H1 (cell line): ENCODE data around the gene GCNA. TPM values are rescaled to one million over a fixed set of nuclear protein-coding genes. Genes with fewer than 3 reads are reported as not detected.

Experiments
- CTCF ChIA-PET: fragments of 300-600 bp; sonication (Branson Sonifier 250); formaldehyde crosslinking; loops from one replicate; lab custom pipeline; 2021; ENCODE audit not compliant: partially characterized antibody; lab: Charles Lee
- POLR2A ChIA-PET: fragments of 300-600 bp; sonication (Branson Sonifier 250); formaldehyde crosslinking; loops from one replicate; lab custom pipeline; 2021; ENCODE audit warnings: inconsistent platforms; ENCODE audit not compliant: partially characterized antibody; lab: Charles Lee
- DNase-seq, 2 experiments: peaks; one replicate each; pipeline versions ENCODE4 v3.0.0 to v3.0.0-alpha.2; 2010 to 2022; ENCODE audit warnings: low spot score in 2 of 2, low read depth in 1 of 2, mixed read lengths in 1 of 2
- FAIRE-seq: peaks from 2 replicates; lab custom pipeline; 2011; peaks lifted over from hg19 to GRCh38; lab: Jason Lieb, UNC
- H2AFZ ChIP-seq: 2 replicates; pipeline ENCODE4 v1.8.1; 2012; ENCODE audit warnings: low read length, inconsistent platforms
- H2AK5ac ChIP-seq: 2 replicates; pipeline ENCODE4 v1.6.1; 2013; ENCODE audit warnings: low read depth, low read length
- H2BK120ac ChIP-seq: replicated peaks from 2 replicates; pipeline ENCODE3; 2013; ENCODE audit warnings: low read depth, low read length, inconsistent platforms
- H2BK12ac ChIP-seq: 2 replicates; pipeline ENCODE4 v1.6.1; 2013; ENCODE audit warnings: low read depth, low read length
- H2BK15ac ChIP-seq: 2 replicates; pipeline ENCODE4 v1.6.1; 2013; ENCODE audit warnings: low read length
- H2BK20ac ChIP-seq: 2 replicates; pipeline ENCODE4 v1.6.1; 2013; ENCODE audit warnings: low read length
- H2BK5ac ChIP-seq: 2 replicates; pipeline ENCODE4 v1.6.1; 2013; ENCODE audit warnings: low read depth, low read length
- H3K14ac ChIP-seq: 2 replicates; pipeline ENCODE4 v1.6.1; 2013; ENCODE audit warnings: inconsistent platforms; ENCODE audit not compliant: insufficient read length
- H3K18ac ChIP-seq: 2 replicates; pipeline ENCODE4 v1.6.1; 2013; ENCODE audit warnings: low read length; ENCODE audit errors: extremely low read depth
- H3K23ac ChIP-seq: 2 replicates; pipeline ENCODE4 v1.6.1; 2013; ENCODE audit warnings: inconsistent platforms; ENCODE audit not compliant: insufficient read length
- H3K23me2 ChIP-seq: 2 replicates; pipeline ENCODE4 v1.6.1; 2013; ENCODE audit warnings: low read depth, low read length
- H3K27ac ChIP-seq: 2 replicates; pipeline ENCODE4 v1.6.1; 2011; ENCODE audit warnings: low read depth, low read length, inconsistent platforms
- H3K27me3 ChIP-seq, 4 experiments: replicated peaks in 1 of 4; 1 replicate in 1 of 4; 2 replicates in 3 of 4; pipeline versions ENCODE4 v1.6.1 to v1.8.1; 2011 to 2013; ENCODE audit warnings: low read length in 3 of 4, mild to moderate bottlenecking in 3 of 4, inconsistent platforms in 2 of 4, mixed read lengths in 2 of 4, moderate library complexity in 1 of 4; ENCODE audit not compliant: control insufficient read depth in 3 of 4, insufficient read depth in 3 of 4; ENCODE audit errors: extremely low read depth in 1 of 4
- H3K36me3 ChIP-seq, 4 experiments: 2 replicates each; pipeline versions ENCODE4 v1.6.1 to v1.8.1; 2011 to 2013; ENCODE audit warnings: mild to moderate bottlenecking in 4 of 4, low read length in 3 of 4, moderate library complexity in 2 of 4, control low read depth in 1 of 4, inconsistent platforms in 1 of 4; ENCODE audit not compliant: insufficient read depth in 4 of 4, control insufficient read depth in 2 of 4
- H3K4ac ChIP-seq: replicated peaks from 2 replicates; pipeline ENCODE3; 2013; ENCODE audit warnings: low read length, low read depth, mixed read lengths, inconsistent platforms; ENCODE audit not compliant: insufficient read length
- H3K4me1 ChIP-seq, 4 experiments: replicated peaks in 1 of 4; 1 replicate in 1 of 4; 2 replicates in 3 of 4; pipeline versions ENCODE4 v1.6.1 to v1.8.1; 2011 to 2013; ENCODE audit warnings: low read length in 3 of 4, inconsistent platforms in 2 of 4, mixed read lengths in 1 of 4; ENCODE audit not compliant: insufficient read depth in 4 of 4, control insufficient read depth in 3 of 4
- H3K4me2 ChIP-seq, 2 experiments: 2 replicates each; pipeline versions ENCODE4 v1.6.1 to v1.8.1; 2011 to 2013; ENCODE audit warnings: low read depth in 2 of 2, low read length in 2 of 2, control low read depth in 1 of 2, inconsistent platforms in 1 of 2, mild to moderate bottlenecking in 1 of 2; ENCODE audit not compliant: insufficient read depth in 1 of 2
- H3K4me3 ChIP-seq, 4 experiments: fragments of 200-600, 300-600 bp in 1 of 4; sonication (generic), shearing (Covaris generic), sonication (Bioruptor Twin) in 1 of 4; 2 replicates each; pipeline versions ENCODE4 v1.5.1 to v1.8.1; 2011 to 2016; ENCODE audit warnings: low read length in 4 of 4, low read depth in 3 of 4, control low read depth in 2 of 4, inconsistent platforms in 2 of 4, mild to moderate bottlenecking in 2 of 4, mixed read lengths in 1 of 4, moderate library complexity in 1 of 4; ENCODE audit not compliant: insufficient read depth in 2 of 4; ENCODE audit errors: extremely low read depth in 1 of 4
- H3K56ac ChIP-seq: replicated peaks from 2 replicates; pipeline ENCODE3; 2013; ENCODE audit warnings: low read depth, mild to moderate bottlenecking, mixed read lengths, low read length, inconsistent platforms; ENCODE audit not compliant: insufficient read length
- H3K79me1 ChIP-seq: 2 replicates; pipeline ENCODE4 v1.6.1; 2013; ENCODE audit warnings: low read depth, low read length, control low read depth
- H3K79me2 ChIP-seq, 2 experiments: 2 replicates each; pipeline versions ENCODE4 v1.6.1 to v1.8.1; 2012 to 2013; ENCODE audit warnings: low read length in 2 of 2, mild to moderate bottlenecking in 2 of 2, inconsistent platforms in 1 of 2; ENCODE audit not compliant: insufficient read depth in 2 of 2, control insufficient read depth in 1 of 2
- H3K9ac ChIP-seq, 4 experiments: replicated peaks in 1 of 4; 1 replicate in 1 of 4; 2 replicates in 3 of 4; pipeline versions ENCODE4 v1.6.1 to v1.8.1; 2011 to 2013; ENCODE audit warnings: low read depth in 3 of 4, low read length in 3 of 4, control low read depth in 2 of 4, mild to moderate bottlenecking in 2 of 4, moderate library complexity in 2 of 4, inconsistent platforms in 1 of 4; ENCODE audit errors: extremely low read depth in 1 of 4
- H3K9me3 ChIP-seq, 2 experiments: 2 replicates each; pipeline versions ENCODE4 v1.6.1 to v1.8.1; 2012 to 2013; ENCODE audit warnings: mild to moderate bottlenecking in 2 of 2, moderate library complexity in 2 of 2, control low read depth in 1 of 2, inconsistent platforms in 1 of 2, low read depth in 1 of 2, low read length in 1 of 2, mixed read lengths in 1 of 2; ENCODE audit not compliant: insufficient read depth in 2 of 2
- H4K20me1 ChIP-seq, 2 experiments: replicated peaks in 1 of 2; 2 replicates each; pipeline versions ENCODE3 to v1.8.1; 2011 to 2013; ENCODE audit warnings: inconsistent platforms in 2 of 2, low read length in 2 of 2, mild to moderate bottlenecking in 1 of 2; ENCODE audit not compliant: insufficient read depth in 2 of 2, control insufficient read depth in 1 of 2
- H4K5ac ChIP-seq: 2 replicates; pipeline ENCODE4 v1.6.1; 2013; ENCODE audit warnings: low read length, low read depth, mixed read lengths, inconsistent platforms; ENCODE audit not compliant: insufficient read length
- H4K8ac ChIP-seq: 2 replicates; pipeline ENCODE4 v1.8.0; 2013; ENCODE audit warnings: mild to moderate bottlenecking, moderate library complexity, low read length, inconsistent platforms; ENCODE audit not compliant: insufficient read depth; ENCODE audit errors: extremely low read depth
- H4K91ac ChIP-seq: replicated peaks from 2 replicates; pipeline ENCODE3; 2013; ENCODE audit warnings: low read length, mixed read lengths, inconsistent platforms; ENCODE audit not compliant: insufficient read length
- CTCF ChIP-seq, 3 experiments: IDR thresholded peaks; 1 replicate in 2 of 3; 2 replicates in 1 of 3; pipeline versions ENCODE4 v1.5.1 to v1.6.1; 2011; ENCODE audit warnings: low read length in 3 of 3, mild to moderate bottlenecking in 3 of 3, inconsistent platforms in 2 of 3, low read depth in 1 of 3, moderate library complexity in 1 of 3; ENCODE audit not compliant: insufficient read depth in 1 of 3; ENCODE audit errors: control extremely low read depth in 1 of 3
- RAD21 ChIP-seq, 2 experiments: IDR thresholded peaks in 1 of 2; conservative IDR thresholded peaks in 1 of 2; 2 replicates each; pipeline ENCODE4 v1.6.1; 2011; ENCODE audit warnings: low read depth in 2 of 2, low read length in 2 of 2, improper control_type of control experiment in 1 of 2, inconsistent platforms in 1 of 2, mild to moderate bottlenecking in 1 of 2, moderate library complexity in 1 of 2
- ZNF274 ChIP-seq: IDR thresholded peaks from 2 replicates; pipeline ENCODE4 v1.7.0; 2012; ENCODE audit warnings: low read length, borderline replicate concordance; ENCODE audit errors: extremely low read depth
- WGBS, 2 experiments: shearing (Covaris generic) in 1 of 2; methylation state at CpG; one replicate each; pipeline versions ENCODE4 v1.1.6 to v1.1.7; 2013 to 2015; ENCODE audit warnings: low lambda C conversion rate in 2 of 2, mixed read lengths in 2 of 2, inconsistent platforms in 1 of 2, low coverage in 1 of 2, missing lambda C conversion rate in 1 of 2; ENCODE audit not compliant: insufficient replicate concordance in 2 of 2, insufficient coverage in 1 of 2, insufficient read length in 1 of 2; ENCODE audit errors: extremely low coverage in 1 of 2, missing lambda C conversion rate in 1 of 2; 5-methylcytosine and 5-hydroxymethylcytosine counted together
- polyA plus RNA-seq, 7 experiments: library from polyadenylated mRNA; depleted of rRNA in 3 of 7; stranded (reverse) in 5 of 7; unstranded in 2 of 7; fragments of >200 nt in 5 of 7; fragments of 200-250 nt in 2 of 7; gene quantifications; 1 replicate in 5 of 7; 2 replicates in 1 of 7; 4 replicates in 1 of 7; pipeline versions ENCODE4 v1.2.1 to v1.2.3, GENCODE V29; 2011 to 2013; ENCODE audit warnings: missing spikeins in 2 of 7, mixed read lengths in 2 of 7
- total RNA-seq: library from RNA; stranded (reverse); fragmentation: NEBNext Ultra II Directional; extraction: Animal tissue kit (Norgen Biotek cat#: 25700); gene quantifications from 2 replicates; pipeline ENCODE4 v1.2.1, GENCODE V29; 2021

Gene GCNA
- total and polyA plus RNA-seq, 2 of the 8 experiments (the other 6 are each of a cell fraction or from before 2014, with no cell fraction given), result 0.41 to 0.95 TPM

DNA sequence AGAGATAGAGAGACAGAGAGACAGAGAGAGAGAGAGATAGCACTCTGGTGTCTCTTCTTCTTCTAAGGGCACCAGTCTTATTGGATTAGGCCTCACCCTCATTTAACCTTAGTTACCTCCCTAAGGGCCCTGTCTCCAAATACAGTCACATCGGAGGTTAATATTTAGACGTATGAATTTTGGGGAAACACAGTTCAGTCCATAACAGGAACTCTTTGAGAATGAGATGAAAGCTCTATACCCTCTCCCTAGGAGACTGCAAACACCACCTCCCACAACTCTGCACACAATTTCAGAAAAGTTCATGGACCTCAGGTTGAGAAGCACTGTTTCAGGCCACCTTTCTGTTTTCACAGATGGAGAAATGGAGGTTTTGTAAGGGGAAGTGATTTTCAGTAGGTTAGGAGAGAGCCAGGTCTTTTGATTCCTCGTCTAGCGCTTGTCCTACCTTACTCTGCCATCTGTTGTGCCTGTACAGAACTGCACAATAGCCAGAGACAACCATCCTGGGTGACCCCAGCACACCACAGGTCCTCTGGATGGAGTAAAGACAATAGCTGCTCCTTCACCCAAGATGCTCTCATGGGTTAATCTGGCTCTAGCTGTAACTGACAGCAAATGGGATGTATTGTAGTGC is 72.2 kb downstream of the GCNA start:
- WGBS, 2 experiments, result 94% methylated on average over 4 of the region's 4 CpGs; no CpG with 5 or more reads in 1 of the 2 experiments
- H4K20me1 ChIP-seq, result no peaks in the 10 kb centered on the region
- no peak overlapping the region for H3K4me3 ChIP-seq
- H3K23me2 ChIP-seq, result no peaks in the 10 kb centered on the region
- no peaks in the 10 kb centered on the region for H3K79me1 ChIP-seq
- DNase-seq (no peak), FAIRE-seq (no peak)
- no peak overlapping the region for H2AK5ac ChIP-seq
- no peak overlapping the region for H3K23ac ChIP-seq
- H3K9ac ChIP-seq, result no peak overlapping the region
- H4K5ac ChIP-seq, result no peak overlapping the region
- POLR2A ChIA-PET, result no interaction called here
- no peak overlapping the region for H2AFZ ChIP-seq
- no peaks in the 10 kb centered on the region for H3K79me2 ChIP-seq
- H3K27ac ChIP-seq, result no peak overlapping the region
- H4K91ac ChIP-seq, result no peak overlapping the region
- no peaks in the 10 kb centered on the region for H3K27me3 ChIP-seq
- CTCF ChIA-PET, result interaction anchor here (1.3 to 2.0 kb wide), 4 partner anchors 8 to 44 kb away, joined by 4 to 5 read pairs (median 4); no protein-coding TSS in a partner anchor
- H3K36me3 ChIP-seq, result no peaks in the 10 kb centered on the region
- no peak overlapping the region for H2BK15ac ChIP-seq
- no peak overlapping the region for H3K4ac ChIP-seq
- no peak overlapping the region for H2BK120ac ChIP-seq
- no peaks in the 10 kb centered on the region for H3K4me1 ChIP-seq
- H3K18ac ChIP-seq, result no peak overlapping the region
- no peak for TF ChIP-seq ZNF274
- TF ChIP-seq RAD21 (IDR thresholded peaks at IDR 0.05 in 1 of 2, conservative IDR thresholded peaks at IDR 0.05 in 1 of 2; ENCODE audit: low read depth in 2 of 2, low read length in 2 of 2), result peak; percentile 14 to 35; a peak in 1 of 4 replicates
- TF ChIP-seq CTCF (IDR thresholded peaks at IDR 0.05; ENCODE audit: control extremely low read depth in 1 of 3, insufficient read depth in 1 of 3, low read depth in 1 of 3, low read length in 3 of 3), result 0 out of 4 replicates have a peak, but pooled peaks of 1 of the 3 experiments have one; percentile 5
- TF ChIP-seq, all 59 proteins: peak for 2
- no peak overlapping the region for H2BK20ac ChIP-seq
- no peak overlapping the region for H2BK12ac ChIP-seq
- H2BK5ac ChIP-seq, result no peak overlapping the region
- peaks cover 0 to 4% of the 10 kb centered on the region in 2 experiments; a peak in 1 of 4 replicates for H3K9me3 ChIP-seq
- H3K14ac ChIP-seq, result no peak overlapping the region
- no peak overlapping the region for H4K8ac ChIP-seq
- H3K4me2 ChIP-seq, result no peak overlapping the region
- H3K56ac ChIP-seq, result no peak overlapping the region
